Stomach (tissue), 4 donors: Measurements from ENCODE around the gene ESYT2.

ENCODE experiments used
- CTCF ChIP-seq, 7 experiments: fragments of 450-650 bp in 4 of 7; fragments of 200-600 bp in 3 of 7; sonication (generic) in 3 of 7; IDR thresholded peaks; one replicate each; pipeline ENCODE4 v1.5.1; 2016 to 2019; ENCODE audit warnings: antibody characterized with exemption in 7 of 7, control low read depth in 2 of 7, mild to moderate bottlenecking in 1 of 7
- EP300 ChIP-seq: sonication (generic); formaldehyde crosslinking; IDR thresholded peaks from one replicate; pipeline ENCODE4 v1.6.1; 2017; ENCODE audit warnings: antibody characterized with exemption
- POLR2A ChIP-seq, 4 donors: fragments of 450-650 bp; IDR thresholded peaks; one replicate each; pipeline ENCODE4 v1.6.1; 2016; ENCODE audit warnings: antibody characterized with exemption in 4 of 4, control low read depth in 2 of 4, mild to moderate bottlenecking in 1 of 4, moderate library complexity in 1 of 4

GRCh38 chr7:158698657-158699195 lies 130.6 kb downstream of the ESYT2 start:
- TF ChIP-seq POLR2A (IDR thresholded peaks at IDR 0.05): no peak
- TF ChIP-seq EP300: no peak
- TF ChIP-seq CTCF (IDR thresholded peaks at IDR 0.05): no peak
